Measurements from ENCODE around the gene TRAF6. TPM values are rescaled to one million over a fixed set of nuclear protein-coding genes. Genes with fewer than 3 reads are reported as not detected.
A peak's percentile ranks its signal among the peaks of the same experiment; 100 is the strongest.
"Not testable (repeated sequence)": the region's sequence is repeated elsewhere in the genome, so short reads cannot be mapped to it uniquely, and the experiment has no call there.

Gene TRAF6
- total RNA-seq = 10 to 100 TPM; 12.4 to 12.8 TPM

GRCh38 chr11:36509694-36510593 lies at the start of gene TRAF6:
TSS of gene TRAF6 (minus strand) at chr11:36510272. CDS start at chr11:36501515, 8,757 bp downstream.
- CTCF ChIA-PET = interaction anchor here (0.7 to 3.6 kb wide), 17 partner anchors 10 to 252 kb away, joined by 3 to 34 read pairs (median 4); partner anchors contain the start of gene COMMD9
- peaks cover 17% of the 10 kb centered on the region for H3K4me1 Mint-ChIP-seq
- H3K27ac Mint-ChIP-seq = peak within 1 kb of the TSS; percentile 83
- peak within 1 kb of the TSS; percentile 94 for H3K4me3 Mint-ChIP-seq
- POLR2A ChIA-PET = interaction anchor here (1.0 to 3.1 kb wide), 5 partner anchors 8 to 220 kb away, joined by 3 to 19 read pairs (median 5); partner anchors contain the start of gene COMMD9
- H3K27me3 Mint-ChIP-seq = peaks cover 16% of the 10 kb centered on the region
- H3K36me3 Mint-ChIP-seq (ENCODE audit: low read depth) = no peaks in the 10 kb centered on the region
- DNase-seq = peak; percentile 89
- no peaks in the 10 kb centered on the region for H3K9me3 Mint-ChIP-seq

- Mint-ChIP-seq H3K4me1 (peaks cover 22% of the 10 kb centered on the region), H3K27me3 (peaks cover 21% of the 10 kb centered on the region), H3K9me3 (peaks cover 5% of the 10 kb centered on the region), H3K36me3 (ENCODE audit: low read depth) (peaks cover 5% of the 10 kb centered on the region), H3K4me3 (peak overlapping the region; percentile 40), H3K27ac (peak overlapping the region; percentile 10)
- CTCF ChIA-PET = interaction anchor here (0.6 to 8.5 kb wide), 2 partner anchors 49 to 188 kb away, joined by 3 to 151 read pairs; partner anchors contain the start of gene TRAF6
- POLR2A ChIA-PET = no interaction called here
- no peak for DNase-seq
Measured at GRCh38 chr11:36558571-36559413, 48.7 kb upstream of the TRAF6 start.

- Mint-ChIP-seq H3K9me3 (peaks cover 5% of the 10 kb centered on the region), H3K4me3 (peak overlapping the region; percentile 40), H3K27ac (no peak overlapping the region), H3K27me3 (peaks cover 19% of the 10 kb centered on the region), H3K36me3 (ENCODE audit: low read depth) (peaks cover 5% of the 10 kb centered on the region), H3K4me1 (peaks cover 22% of the 10 kb centered on the region)
- ChIA-PET POLR2A (no interaction called here), CTCF (no interaction called here)
- DNase-seq = no peak
Measured at GRCh38 chr11:36557991-36558390, 47.9 kb upstream of the TRAF6 start.

GRCh38 chr11:36557390-36557789 lies 47.3 kb upstream of the TRAF6 start:
- peaks cover 18% of the 10 kb centered on the region for H3K27me3 Mint-ChIP-seq
- not testable (repeated sequence) for H3K27ac Mint-ChIP-seq, DNase-seq

GRCh38 chr11:36550385-36551115 lies 40.5 kb upstream of the TRAF6 start:
- no peak overlapping the region for H3K27ac Mint-ChIP-seq
- ChIA-PET CTCF (interaction anchor here (1.6 kb wide), 1 partner anchor 13 kb away, joined by 5 read pairs; no protein-coding TSS in a partner anchor), POLR2A (no interaction called here)
- DNase-seq = no peak
- no peaks in the 10 kb centered on the region for H3K4me1 Mint-ChIP-seq
- no peak overlapping the region for H3K4me3 Mint-ChIP-seq
- H3K36me3 Mint-ChIP-seq (ENCODE audit: low read depth) = no peaks in the 10 kb centered on the region
- no peaks in the 10 kb centered on the region for H3K9me3 Mint-ChIP-seq
- H3K27me3 Mint-ChIP-seq = peaks cover 31% of the 10 kb centered on the region

More at GRCh38 chr11:36557390-36557789, 47.3 kb upstream of the TRAF6 start:
- H3K4me3 Mint-ChIP-seq; POLR2A ChIA-PET; H3K36me3 Mint-ChIP-seq (ENCODE audit: low read depth); H3K9me3 Mint-ChIP-seq; CTCF ChIA-PET: not testable (repeated sequence)
- peaks cover 22% of the 10 kb centered on the region for H3K4me1 Mint-ChIP-seq

GRCh38 chr11:36540998-36541397 lies 30.9 kb upstream of the TRAF6 start:
- Mint-ChIP-seq H3K4me1 (peaks cover 5% of the 10 kb centered on the region), H3K36me3 (ENCODE audit: low read depth) (no peaks in the 10 kb centered on the region), H3K27ac (no peak overlapping the region), H3K4me3 (no peak overlapping the region), H3K27me3 (peaks cover 10% of the 10 kb centered on the region), H3K9me3 (no peaks in the 10 kb centered on the region)
- peak; percentile 50 for DNase-seq
- CTCF ChIA-PET = interaction anchor here (1.0 to 1.6 kb wide), 8 partner anchors 20 to 249 kb away, joined by 3 to 6 read pairs (median 4); partner anchors contain the start of gene TRAF6
- POLR2A ChIA-PET = no interaction called here

- ChIA-PET CTCF (no interaction called here), POLR2A (no interaction called here)
- no peaks in the 10 kb centered on the region for H3K36me3 Mint-ChIP-seq (ENCODE audit: low read depth)
- H3K4me3 Mint-ChIP-seq = no peak overlapping the region
- H3K27me3 Mint-ChIP-seq = peaks cover 11% of the 10 kb centered on the region
- H3K27ac Mint-ChIP-seq = no peak overlapping the region
- H3K9me3 Mint-ChIP-seq = no peaks in the 10 kb centered on the region
- DNase-seq = no peak
- H3K4me1 Mint-ChIP-seq = no peaks in the 10 kb centered on the region
Measured at GRCh38 chr11:36534276-36534840, 24.3 kb upstream of the TRAF6 start.

- no peak overlapping the region for H3K27ac Mint-ChIP-seq
- no peaks in the 10 kb centered on the region for H3K36me3 Mint-ChIP-seq (ENCODE audit: low read depth)
- DNase-seq = no peak
- CTCF ChIA-PET = no interaction called here
- POLR2A ChIA-PET = no interaction called here
- H3K9me3 Mint-ChIP-seq = no peaks in the 10 kb centered on the region
- peaks cover 23% of the 10 kb centered on the region for H3K27me3 Mint-ChIP-seq
- H3K4me3 Mint-ChIP-seq = no peak overlapping the region
- H3K4me1 Mint-ChIP-seq = no peaks in the 10 kb centered on the region
Measured at GRCh38 chr11:36532941-36533601, 23.0 kb upstream of the TRAF6 start.

- no peak for DNase-seq
- H3K9me3 Mint-ChIP-seq = peaks cover 2% of the 10 kb centered on the region
- POLR2A ChIA-PET = no interaction called here
Measured at GRCh38 chr11:36530840-36531239, 20.8 kb upstream of the TRAF6 start.

GRCh38 chr11:36513965-36514364 lies 3.9 kb upstream of the TRAF6 start:
- peaks cover 7% of the 10 kb centered on the region for H3K4me1 Mint-ChIP-seq
- CTCF ChIA-PET = no interaction called here
- no peaks in the 10 kb centered on the region for H3K36me3 Mint-ChIP-seq (ENCODE audit: low read depth)
- POLR2A ChIA-PET = no interaction called here
- H3K27ac Mint-ChIP-seq = no peak overlapping the region
- H3K9me3 Mint-ChIP-seq = no peaks in the 10 kb centered on the region
- DNase-seq = no peak
- peaks cover 22% of the 10 kb centered on the region for H3K27me3 Mint-ChIP-seq
- H3K4me3 Mint-ChIP-seq = no peak overlapping the region

More at GRCh38 chr11:36530840-36531239, 20.8 kb upstream of the TRAF6 start:
- no peaks in the 10 kb centered on the region for H3K36me3 Mint-ChIP-seq (ENCODE audit: low read depth)
- no peak overlapping the region for H3K27ac Mint-ChIP-seq
- H3K27me3 Mint-ChIP-seq = peaks cover 23% of the 10 kb centered on the region
- no peak overlapping the region for H3K4me3 Mint-ChIP-seq
- CTCF ChIA-PET = interaction anchor here (0.9 to 1.0 kb wide), 2 partner anchors 34 to 216 kb away, joined by 4 read pairs; no protein-coding TSS in a partner anchor
- H3K4me1 Mint-ChIP-seq = no peaks in the 10 kb centered on the region

- ChIA-PET CTCF (interaction anchor here (0.9 to 1.1 kb wide), 3 partner anchors 29 to 235 kb away, joined by 3 to 4 read pairs (median 3); no protein-coding TSS in a partner anchor), POLR2A (no interaction called here)
- no peaks in the 10 kb centered on the region for H3K36me3 Mint-ChIP-seq (ENCODE audit: low read depth)
- DNase-seq = no peak
- H3K4me3 Mint-ChIP-seq = no peak overlapping the region
- peaks cover 22% of the 10 kb centered on the region for H3K27me3 Mint-ChIP-seq
- H3K9me3 Mint-ChIP-seq = no peaks in the 10 kb centered on the region
- peaks cover 17% of the 10 kb centered on the region for H3K4me1 Mint-ChIP-seq
- no peak overlapping the region for H3K27ac Mint-ChIP-seq
Measured at GRCh38 chr11:36512016-36512415, 1.9 kb upstream of the TRAF6 start.

Measured in activated CD4-positive, alpha-beta memory T cell treated with anti-CD3 and anti-CD28 coated beads, Interleukin-2, amount 10 ng/mL, durations not matched to agents 7 days and 5 days (primary cell).